ENCODE measurements around the gene SUFU.

Gene SUFU

GRCh38 chr10:102555781-102556328, 52.1 kb downstream of the SUFU start:
- DNase-seq, result peak; percentile 34

- DNase-seq, result no peak
These were observed 53.8 kb downstream of the SUFU start for GRCh38 chr10:102557569-102557968.

GRCh38 chr10:102559764-102560163, 56.0 kb downstream of the SUFU start:
- no peak for DNase-seq

- no peak for DNase-seq
These were observed 60.5 kb downstream of the SUFU start for GRCh38 chr10:102564209-102564834.

GRCh38 chr10:102565793-102566192, 62.0 kb downstream of the SUFU start:
- DNase-seq, result no peak

- no peak for DNase-seq
These were observed 75.0 kb downstream of the SUFU start for GRCh38 chr10:102578782-102579181.

- DNase-seq, result no peak
These were observed 75.6 kb downstream of the SUFU start for GRCh38 chr10:102579328-102579727.

GRCh38 chr10:102580230-102580629, 76.5 kb downstream of the SUFU start:
- DNase-seq, result no peak

- no peak for DNase-seq
These were observed 77.6 kb downstream of the SUFU start for GRCh38 chr10:102581401-102581800.

- no peak for DNase-seq
These were observed 78.3 kb downstream of the SUFU start for GRCh38 chr10:102581981-102582580.

- DNase-seq, result peak; percentile 90
These were observed 80.0 kb downstream of the SUFU start for GRCh38 chr10:102583435-102584417.

- DNase-seq, result no peak
These were observed 81.3 kb downstream of the SUFU start for GRCh38 chr10:102585026-102585425.

GRCh38 chr10:102586858-102587257, 83.1 kb downstream of the SUFU start:
- no peak for DNase-seq

- DNase-seq, result no peak
These were observed 85.1 kb downstream of the SUFU start for GRCh38 chr10:102588875-102589274.

GRCh38 chr10:102593074-102593803, 89.5 kb downstream of the SUFU start:
- DNase-seq, result no peak

- DNase-seq, result no peak
These were observed 90.0 kb downstream of the SUFU start for GRCh38 chr10:102593804-102594079.

- DNase-seq, result no peak
These were observed 91.5 kb downstream of the SUFU start for GRCh38 chr10:102595293-102595692.

GRCh38 chr10:102595897-102596296, 92.1 kb downstream of the SUFU start:
- no peak for DNase-seq

- peak; percentile 66 for DNase-seq
These were observed 92.8 kb downstream of the SUFU start for GRCh38 chr10:102596506-102596971.

- DNase-seq, result no peak
These were observed 93.6 kb downstream of the SUFU start for GRCh38 chr10:102597131-102597991.

GRCh38 chr10:102598243-102598642, 94.5 kb downstream of the SUFU start:
- no peak for DNase-seq
